HG03159 (cell line): ENCODE results near the gene RNU6-9.

ENCODE experiments used
- ATAC-seq: cut with Tn5 transposase; IDR thresholded peaks from one replicate; pipeline ENCODE4 v1.9.1; 2021; ENCODE audit warnings: mild to moderate bottlenecking, moderate library complexity; ENCODE audit not compliant: unreplicated experiment

Gene RNU6-9

DNA sequence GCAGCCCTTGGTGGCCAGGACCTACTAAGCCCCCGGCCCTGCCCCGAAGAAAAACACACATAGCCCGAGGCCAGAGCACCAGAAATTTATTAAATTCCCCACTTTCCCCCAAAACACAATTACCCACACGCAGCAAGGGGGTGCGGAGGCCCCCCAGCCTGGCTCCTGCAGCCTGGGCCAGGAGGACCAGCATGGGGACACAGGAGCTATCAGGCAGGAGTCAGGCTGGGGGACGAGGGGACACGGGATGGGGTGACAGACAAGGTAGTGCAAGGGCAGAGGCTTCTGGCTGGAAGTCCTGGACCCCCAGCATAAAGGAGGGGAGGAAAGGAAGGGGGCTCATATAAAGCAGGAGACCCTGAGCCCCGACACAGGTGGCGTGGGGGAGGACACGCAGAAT, 3.1 kb downstream of the RNU6-9 start:
- ATAC-seq: no peak

DNA sequence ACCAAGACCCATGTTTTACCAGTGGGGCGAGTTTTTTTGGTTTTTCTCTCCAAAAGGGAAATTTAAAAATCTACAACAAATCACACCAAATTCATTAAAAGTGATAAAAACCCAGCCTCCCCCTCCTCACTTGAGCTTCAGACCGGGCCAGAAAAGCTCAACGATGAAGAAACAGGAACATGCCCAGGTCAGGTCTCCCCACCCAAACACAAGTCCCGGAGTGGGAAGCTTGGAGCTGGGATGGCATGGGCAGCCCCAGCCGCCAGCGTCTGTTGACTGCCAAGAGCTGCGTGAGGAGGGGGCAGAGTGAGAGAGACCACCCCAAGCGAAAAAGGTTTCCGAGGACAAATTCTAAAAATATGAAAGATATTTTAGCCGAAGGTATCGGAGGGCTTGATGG, 3.7 kb downstream of the RNU6-9 start:
- ATAC-seq: no peak

GRCh38 chr19:897442-898039, 4.3 kb downstream of the RNU6-9 start:
- no peak for ATAC-seq

DNA sequence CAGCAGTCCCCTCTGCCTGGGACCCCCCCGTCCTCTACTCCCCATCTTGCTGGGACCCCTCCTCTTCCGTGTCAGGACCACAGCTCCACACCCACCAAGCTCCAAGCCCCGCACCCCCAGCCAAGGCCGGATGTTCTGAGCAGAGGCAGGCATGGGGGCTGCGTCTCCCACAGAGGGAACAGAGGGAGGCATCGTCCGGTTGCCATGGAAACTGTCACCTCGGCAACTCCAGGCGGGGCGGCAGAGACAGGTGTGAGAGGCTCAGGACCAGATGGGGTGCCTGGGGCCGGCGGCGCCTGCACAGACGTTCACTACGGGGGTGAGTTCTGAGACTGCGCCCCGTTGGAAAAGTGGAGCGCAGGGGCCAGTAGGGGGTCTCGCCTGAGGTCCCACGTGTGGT, 5.4 kb downstream of the RNU6-9 start:
- ATAC-seq: no peak

- no peak for ATAC-seq
Measured at GRCh38 chr19:899336-900042, 6.2 kb downstream of the RNU6-9 start.

- ATAC-seq: no peak
Measured at GRCh38 chr19:900043-900301, 6.7 kb downstream of the RNU6-9 start.

DNA sequence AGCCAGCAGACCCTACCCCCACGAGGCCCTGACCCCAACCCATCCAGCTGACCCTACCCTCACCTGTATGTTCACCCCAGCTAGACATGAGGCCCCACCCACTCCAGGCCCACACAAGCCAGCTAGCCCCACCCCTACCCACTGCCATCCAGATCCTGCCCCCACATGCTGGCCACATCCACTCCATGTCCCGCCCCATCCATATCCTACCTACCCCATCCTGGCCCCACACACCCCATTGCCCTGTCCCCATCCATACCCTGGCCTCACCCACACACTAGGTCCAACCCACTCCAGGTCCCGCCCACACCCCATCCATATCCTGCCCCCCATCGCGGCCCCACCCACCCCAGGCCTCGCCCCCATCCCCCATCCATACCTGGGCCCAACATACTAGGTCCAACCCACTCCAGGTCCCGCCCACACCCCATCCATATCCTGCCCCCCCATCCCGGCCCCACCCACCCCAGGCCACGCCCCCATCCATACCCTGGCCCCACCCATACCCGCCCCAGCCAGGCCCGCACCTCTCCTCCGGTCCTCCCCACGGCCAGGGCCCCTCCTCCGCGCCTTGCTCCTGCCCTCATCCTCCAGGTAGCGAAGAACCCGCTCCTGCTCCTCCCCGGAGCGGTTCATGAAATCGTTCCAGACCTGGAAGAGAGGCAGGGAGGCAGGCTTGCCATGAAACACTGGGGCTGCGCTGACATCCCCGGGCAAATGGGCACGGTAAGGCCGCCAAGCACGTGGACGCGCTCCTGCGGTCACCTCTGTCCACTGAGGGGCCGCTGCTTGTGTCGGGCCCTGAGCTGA, 7.2 kb downstream of the RNU6-9 start:
- no peak for ATAC-seq

DNA sequence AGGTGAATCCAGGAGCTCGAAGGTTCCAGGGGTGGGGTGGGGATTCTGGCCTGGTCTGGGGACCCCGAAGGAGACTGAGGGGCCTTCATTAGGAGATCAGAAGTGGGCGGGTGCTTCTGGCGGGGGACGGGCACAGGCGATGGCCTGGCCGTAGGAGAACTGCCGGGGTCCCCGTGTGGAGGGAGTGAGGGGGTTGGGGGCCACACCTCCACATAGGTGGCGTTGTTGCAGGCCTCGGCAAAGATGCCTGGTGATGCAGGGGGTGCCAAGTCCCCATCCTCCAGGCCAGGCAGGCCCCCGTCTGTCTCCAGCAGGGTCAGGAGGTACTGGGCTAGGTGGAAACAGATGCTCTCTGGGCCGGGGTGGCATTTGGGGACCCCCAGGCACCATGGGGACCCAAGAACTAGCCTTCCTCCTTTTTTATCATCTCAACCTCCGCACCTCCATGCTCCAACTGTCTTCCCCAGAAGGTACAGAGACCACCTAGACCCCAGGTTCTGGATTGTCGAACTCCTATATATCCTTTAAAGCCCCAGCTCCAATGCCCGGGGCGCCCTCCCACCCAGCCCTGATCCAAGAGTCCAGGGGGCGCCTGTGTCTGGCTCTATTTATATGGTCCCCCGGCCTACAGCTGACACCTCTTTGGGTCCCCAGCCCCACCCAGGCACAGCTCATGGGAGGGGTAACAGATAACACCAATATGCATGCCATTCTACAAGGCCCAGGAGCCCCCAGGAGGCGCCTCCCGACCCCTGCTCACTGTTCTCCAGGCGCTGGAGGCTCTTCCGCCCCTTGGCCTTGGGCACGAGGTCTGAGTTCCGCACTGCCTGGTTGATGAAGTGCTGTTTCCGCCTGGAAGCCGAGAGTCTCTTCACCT, 8.2 kb downstream of the RNU6-9 start:
- ATAC-seq: no peak

- ATAC-seq: no peak
Measured at GRCh38 chr19:902093-902370, 8.7 kb downstream of the RNU6-9 start.

DNA sequence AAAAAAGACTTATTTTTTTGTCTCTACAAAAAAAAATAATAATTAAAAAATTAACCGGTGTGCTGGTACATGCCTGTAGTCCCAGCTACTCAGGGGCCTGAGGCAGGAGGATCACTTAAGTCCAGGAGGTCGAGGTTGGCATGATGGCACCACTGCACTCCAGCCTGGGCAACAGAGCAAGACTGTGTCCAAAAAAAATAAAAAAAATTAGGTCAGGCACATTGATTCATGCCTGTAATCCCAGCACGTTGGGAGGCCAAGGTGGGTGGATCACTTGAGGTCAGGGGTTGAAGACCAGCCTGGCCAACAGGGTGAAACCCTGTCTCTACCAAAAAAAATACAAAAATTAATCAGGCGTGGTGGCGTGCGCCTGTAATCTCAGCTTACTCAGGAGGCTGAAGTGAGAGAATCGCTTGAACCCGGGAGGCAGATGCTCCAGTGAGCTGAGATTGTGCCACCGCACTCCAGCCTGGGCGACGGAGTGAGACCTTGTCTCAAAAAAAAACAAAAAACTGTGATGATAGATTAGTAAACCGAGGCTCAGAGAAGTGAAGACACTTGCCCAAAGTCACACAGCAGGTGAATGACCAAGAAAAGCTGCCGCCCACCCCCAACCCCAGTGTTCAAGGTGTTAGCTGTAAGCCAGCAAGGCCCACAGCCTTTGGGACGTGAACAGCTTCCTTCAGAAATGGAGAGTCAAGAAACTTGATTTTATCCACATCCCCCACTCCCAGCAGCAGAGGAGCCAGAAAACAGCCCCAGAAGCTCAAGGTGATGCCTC, 9.4 kb downstream of the RNU6-9 start:
- ATAC-seq: no peak

DNA sequence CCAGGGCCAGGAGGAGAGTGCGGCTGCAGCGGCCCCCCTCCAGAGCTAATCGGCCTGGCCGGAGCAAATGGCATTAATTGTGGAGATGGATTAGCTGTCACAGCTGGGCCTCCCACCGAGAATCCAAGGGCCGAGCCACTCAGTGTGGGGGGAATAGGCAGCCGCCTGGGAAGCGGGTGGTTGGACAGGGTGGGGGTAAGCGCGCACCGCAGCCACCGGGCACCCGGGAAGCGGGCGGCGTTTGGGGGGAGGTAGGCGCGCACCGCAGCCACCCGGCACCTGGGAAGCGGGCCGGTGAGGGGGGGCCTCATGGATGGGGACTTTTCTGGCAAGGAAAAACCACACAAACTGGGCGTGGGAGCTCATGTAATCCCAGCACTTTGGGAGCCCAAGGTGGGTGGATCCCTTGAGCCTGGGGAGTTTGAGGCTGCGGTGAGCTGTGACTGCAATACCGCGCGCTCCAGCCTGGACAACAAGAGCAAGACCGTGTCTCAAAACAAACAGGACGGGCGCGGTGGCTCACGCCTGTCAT, 10.0 kb downstream of the RNU6-9 start:
- ATAC-seq: no peak

- no peak for ATAC-seq
Measured at GRCh38 chr19:904545-904944, 11.3 kb downstream of the RNU6-9 start.

DNA sequence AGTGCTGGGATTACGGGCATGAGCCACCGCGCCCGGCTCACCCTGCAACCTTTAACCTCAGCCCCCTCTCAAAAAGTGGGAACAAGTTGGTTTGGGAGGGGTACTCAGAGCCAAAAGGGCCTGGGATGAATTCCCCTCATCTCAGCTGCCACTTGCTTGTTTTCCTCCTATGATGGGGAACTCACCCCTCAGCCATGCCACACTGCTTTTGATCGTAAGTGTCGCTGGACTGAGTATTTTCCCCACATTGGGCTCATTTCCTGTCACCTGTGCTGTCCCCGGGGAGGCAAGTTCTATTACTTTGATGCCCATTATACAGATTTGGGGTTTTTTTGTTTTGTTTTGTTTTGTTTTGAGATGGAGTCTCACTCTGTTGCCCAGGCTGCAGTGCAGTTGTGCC, 13.2 kb downstream of the RNU6-9 start:
- no peak for ATAC-seq

DNA sequence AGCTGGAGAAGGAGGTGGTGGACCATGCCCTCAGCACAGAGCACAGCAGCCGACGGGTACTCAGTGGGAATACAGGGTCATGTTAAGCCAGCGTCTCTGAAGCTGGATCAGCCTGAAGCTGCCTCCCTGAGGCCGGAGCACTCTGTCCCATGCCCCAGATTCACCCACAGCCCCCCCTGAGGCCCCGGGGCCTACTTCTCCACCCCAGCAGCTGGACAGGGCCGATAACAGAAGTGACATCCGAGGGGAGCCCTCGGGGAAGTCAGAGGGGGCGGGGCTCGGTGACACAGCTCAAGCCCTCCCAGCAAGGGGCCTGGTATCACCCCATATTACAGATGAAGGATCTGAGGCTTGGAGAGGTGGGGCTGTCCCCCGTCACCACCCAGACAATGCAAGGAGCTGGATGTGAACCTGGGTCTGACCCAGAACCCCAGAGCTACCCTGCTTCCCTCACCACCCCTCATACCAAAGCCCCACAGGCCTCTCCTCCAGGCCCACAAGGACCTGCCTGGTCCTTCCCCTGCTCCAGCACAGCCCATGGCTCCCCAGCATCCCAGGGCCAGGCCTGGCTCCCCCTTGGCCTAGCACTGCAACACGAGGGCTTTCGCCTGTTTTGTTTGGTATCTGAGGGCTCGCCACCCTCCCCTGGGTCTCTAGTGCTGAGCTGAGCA, 14.0 kb downstream of the RNU6-9 start:
- no peak for ATAC-seq

DNA sequence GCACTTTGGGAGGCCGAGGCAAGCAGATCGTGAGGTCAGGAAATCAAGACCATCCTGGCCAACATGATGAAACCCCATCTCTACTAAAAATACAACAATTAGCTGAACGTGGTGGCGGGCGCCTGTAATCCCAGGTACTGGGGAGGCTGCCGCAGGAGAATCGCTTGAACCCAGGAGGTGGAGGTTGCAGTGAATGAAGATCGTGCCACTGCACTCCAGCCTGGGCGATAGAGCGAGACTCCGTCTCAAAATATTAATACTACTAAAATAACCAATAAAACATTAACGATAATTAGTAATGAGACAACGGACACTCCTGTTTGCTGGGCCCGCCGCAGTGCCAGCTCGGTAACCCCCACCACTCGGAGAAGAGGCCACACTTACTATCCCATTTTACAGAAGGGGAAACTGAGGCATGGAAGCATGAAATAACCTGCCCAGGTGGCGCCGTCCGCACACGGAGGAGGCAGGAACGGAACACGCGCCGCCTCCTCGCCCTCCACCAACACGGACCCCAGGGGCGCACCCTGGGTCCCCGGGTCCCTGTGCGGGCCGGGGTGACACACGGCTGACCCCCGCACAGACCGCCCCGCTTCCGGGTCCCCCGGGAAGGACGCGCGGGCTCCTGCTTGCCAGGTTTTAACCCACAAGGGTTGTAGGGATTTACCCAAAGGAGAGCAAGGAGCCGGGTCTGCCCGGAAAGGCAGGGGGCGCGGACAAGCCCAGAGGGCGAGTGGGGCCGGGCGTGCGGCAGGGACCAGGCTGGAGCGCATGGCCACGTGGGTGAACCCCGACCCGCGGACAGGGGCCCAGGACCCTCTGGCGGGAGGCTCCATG, 18.1 kb downstream of the RNU6-9 start:
- no peak for ATAC-seq

DNA sequence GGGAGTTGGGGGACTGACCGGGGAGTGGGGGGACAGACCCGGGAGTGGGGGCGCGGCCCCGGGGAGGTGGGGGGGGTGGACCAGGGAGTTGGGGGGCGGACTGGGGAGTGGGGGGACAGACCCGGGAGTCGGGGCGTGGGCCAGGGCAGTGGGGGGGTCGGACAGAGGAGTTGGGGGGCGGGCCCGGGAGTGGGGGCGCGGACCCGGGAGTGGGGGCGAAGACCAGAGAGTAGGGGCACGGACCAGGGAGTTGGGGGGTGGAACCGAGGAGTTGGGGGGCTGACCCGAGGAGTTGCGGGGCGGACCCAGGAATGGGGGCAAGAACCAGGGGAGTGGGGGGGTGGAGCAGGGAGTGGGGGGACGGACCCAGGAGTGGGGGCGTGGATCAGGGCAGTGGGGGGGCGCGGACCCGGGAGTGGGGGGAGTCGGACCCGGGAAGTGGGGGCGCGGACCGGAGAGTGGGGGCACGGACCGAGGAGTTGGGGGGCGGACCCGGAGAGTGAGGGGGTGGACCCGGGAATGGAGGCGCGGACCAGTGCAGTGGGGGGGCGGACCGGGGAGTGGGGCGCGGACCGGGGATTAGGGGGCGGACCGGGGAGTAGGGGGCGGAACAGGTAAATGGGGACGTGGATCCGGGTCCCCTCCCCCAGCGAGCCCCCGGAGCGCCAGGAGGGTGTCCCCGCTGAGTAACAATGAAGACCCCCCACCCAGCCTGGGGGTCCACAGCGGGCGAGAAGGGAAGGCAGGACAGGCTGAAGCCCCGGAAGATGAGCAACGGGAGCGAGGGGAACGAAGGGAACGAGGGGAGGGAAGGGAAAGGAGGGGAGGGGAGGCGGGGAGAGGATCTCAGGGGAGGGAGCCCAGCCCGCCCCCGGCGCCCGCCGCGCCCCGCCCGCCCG, 19.1 kb downstream of the RNU6-9 start:
- no peak for ATAC-seq

DNA sequence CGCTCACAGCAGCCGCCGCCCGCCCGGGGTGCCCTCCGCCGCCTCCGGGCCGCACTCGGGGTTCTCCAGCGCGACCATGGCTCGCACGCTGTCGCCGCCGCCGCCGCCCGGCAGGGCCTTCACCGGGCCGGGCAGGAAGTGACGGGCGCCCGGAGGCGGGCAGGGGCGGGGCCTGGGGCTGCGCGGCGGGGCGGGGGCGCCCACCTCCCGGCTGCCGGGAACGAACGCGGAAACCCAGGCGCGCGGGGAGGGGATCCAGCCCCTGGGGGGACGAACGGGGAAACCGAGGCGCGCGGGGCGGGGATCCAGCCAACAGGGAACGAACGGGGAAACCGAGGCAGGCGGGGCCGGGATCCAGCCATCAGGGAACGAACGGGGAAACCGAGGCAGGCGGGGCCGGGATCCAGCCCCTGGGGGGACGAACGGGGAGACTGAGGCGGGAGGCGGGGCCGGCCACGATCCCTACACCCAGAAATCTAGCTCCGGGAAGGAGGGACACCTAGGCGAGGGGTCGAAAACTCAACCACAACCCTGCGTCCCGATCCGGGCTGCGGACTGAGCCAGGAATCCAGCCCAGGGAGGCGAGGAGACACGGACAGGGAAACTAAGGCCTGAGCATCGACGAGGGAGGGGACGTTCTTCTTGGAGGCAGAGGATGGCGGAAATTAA, 19.9 kb downstream of the RNU6-9 start, which contains the start of gene R3HDM4:
TSS of gene R3HDM4 (minus strand) at position 140 of the 669 bp plus-strand sequence. CDS start at position 78, 62 bp downstream.
- ATAC-seq: peak; percentile 46
